Stomach (tissue), 9 donors: ENCODE data around the gene UPF1. TPM values are rescaled to one million over a fixed set of nuclear protein-coding genes. Genes with fewer than 3 reads are reported as not detected.

Source experiments
- DNase-seq, 2 donors: peaks; one replicate each; pipeline versions ENCODE4 v3.0.0 to v3.0.0-alpha.2; 2013 to 2019
- H3K27ac ChIP-seq, 5 donors: fragments of 200-600 bp in 4 of 5; sonication (generic) in 4 of 5; one replicate each; pipeline ENCODE4 v1.5.1; 2013 to 2019; ENCODE audit warnings: mild to moderate bottlenecking in 1 of 5, moderate library complexity in 1 of 5
- H3K27me3 ChIP-seq, 3 donors: fragments of 200-600 bp; sonication (generic); one replicate each; pipeline ENCODE4 v1.5.1; 2017 to 2019; ENCODE audit warnings: mixed run types in 1 of 3
- H3K36me3 ChIP-seq, 4 donors: fragments of 200-600 bp; sonication (generic); 1 replicate in 3 of 4; 2 replicates in 1 of 4; pipeline ENCODE4 v1.5.1; 2016 to 2019
- H3K4me1 ChIP-seq, 4 donors: fragments of 200-600 bp; sonication (generic); one replicate each; pipeline ENCODE4 v1.5.1; 2016 to 2019
- H3K4me3 ChIP-seq, 4 donors: fragments of 200-600 bp; sonication (generic) in 3 of 4; one replicate each; pipeline ENCODE4 v1.5.1; 2016 to 2019; ENCODE audit warnings: mild to moderate bottlenecking in 1 of 4
- H3K9me3 ChIP-seq, 4 donors: fragments of 200-600 bp; sonication (generic); one replicate each; pipeline ENCODE4 v1.5.1; 2016 to 2019
- CTCF ChIP-seq, 7 experiments: fragments of 450-650 bp in 4 of 7; fragments of 200-600 bp in 3 of 7; sonication (generic) in 3 of 7; IDR thresholded peaks; one replicate each; pipeline ENCODE4 v1.5.1; 2016 to 2019; ENCODE audit warnings: antibody characterized with exemption in 7 of 7, control low read depth in 2 of 7, mild to moderate bottlenecking in 1 of 7
- EP300 ChIP-seq: sonication (generic); formaldehyde crosslinking; IDR thresholded peaks from one replicate; pipeline ENCODE4 v1.6.1; 2017; ENCODE audit warnings: antibody characterized with exemption
- POLR2A ChIP-seq, 4 donors: fragments of 450-650 bp; IDR thresholded peaks; one replicate each; pipeline ENCODE4 v1.6.1; 2016; ENCODE audit warnings: antibody characterized with exemption in 4 of 4, control low read depth in 2 of 4, mild to moderate bottlenecking in 1 of 4, moderate library complexity in 1 of 4
- POLR2AphosphoS5 ChIP-seq, 3 donors: sonication (generic); formaldehyde crosslinking; IDR thresholded peaks; one replicate each; pipeline ENCODE4 v1.6.1; 2016; ENCODE audit warnings: antibody characterized with exemption in 3 of 3
- WGBS, 5 donors: extraction: QIAGEN DNeasy Blood & Tissue Kit in 3 of 5; methylation state at CpG; one replicate each; pipeline versions ENCODE4 v1.1.5 to v1.1.7; 2013 to 2018; 5-methylcytosine and 5-hydroxymethylcytosine counted together
- intact Hi-C: fragments of 100-400 bp; cut with DNase I; formaldehyde crosslinking; loops from one replicate; pipeline ENCODE4 v1.15.1; 2023; ENCODE audit warnings: low total_unique reads
- polyA plus RNA-seq, 3 donors: library from polyadenylated mRNA; stranded (reverse); fragments of 200-250 nt; gene quantifications; one replicate each; pipeline ENCODE4 v1.2.3, GENCODE V29; 2013
- total RNA-seq, 5 donors: library from RNA; depleted of rRNA; stranded (reverse); fragments of >200 nt; gene quantifications; one replicate each; pipeline versions ENCODE4 v1.1.0 to v1.2.3, GENCODE V29; 2014 to 2016
- donor health status: healthy with polysubstance abuse.
- donor health status: Bipolar disorder and iron deficiency.
- donor health status: healthy.

UPF1 gene
- total and polyA plus RNA-seq, 8 donors = 26.3 to 111 (median 38.7) TPM

DNA sequence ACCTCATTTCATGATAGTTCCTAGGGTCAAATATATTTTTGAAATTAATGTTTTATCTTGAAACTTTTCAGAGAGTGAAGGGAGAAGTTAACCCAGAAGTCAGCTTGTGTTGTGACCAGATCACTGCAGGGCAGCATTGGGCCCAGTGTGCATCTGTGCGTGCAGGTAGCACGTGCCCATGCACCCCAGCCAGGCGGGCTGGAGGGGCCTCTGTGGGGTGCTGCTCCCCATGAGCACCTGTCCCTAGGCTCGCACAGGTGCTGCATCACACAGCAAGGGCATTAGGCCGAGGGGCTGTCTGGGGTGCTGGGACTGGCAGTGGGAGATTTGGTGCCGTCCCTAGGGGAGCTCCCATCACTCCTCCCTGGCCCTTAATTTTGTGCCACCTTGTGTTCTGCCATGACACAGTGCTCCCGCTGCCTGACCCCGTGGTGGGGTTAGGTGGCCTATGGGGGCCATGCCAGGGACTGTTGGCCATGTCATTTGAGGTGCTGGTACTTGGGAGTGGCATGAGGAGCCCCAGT lies 13.1 kb downstream of the UPF1 start:
- WGBS, 5 donors = 89 to 99% (median 91%) methylated on average over 7 to 8 of the region's 8 CpGs
- H3K9me3 ChIP-seq = no peaks in the 10 kb centered on the region
- H3K27ac ChIP-seq = no peak overlapping the region
- no peak overlapping the region for H3K4me3 ChIP-seq
- H3K36me3 ChIP-seq = peaks cover 10 to 29% (median 20%) of the 10 kb centered on the region in 4 donors
- TF ChIP-seq CTCF (IDR thresholded peaks at IDR 0.05) = no peak
- no peak for TF ChIP-seq POLR2AphosphoS5 (IDR thresholded peaks at IDR 0.05)
- no peak for TF ChIP-seq POLR2A (IDR thresholded peaks at IDR 0.05)
- no peak for TF ChIP-seq EP300
- intact Hi-C loops = loop anchor here (5.0 to 10.0 kb wide), 2 partner anchors 253 to 390 kb away; no protein-coding TSS in a partner anchor
- DNase-seq = no peak
- H3K27me3 ChIP-seq = no peaks in the 10 kb centered on the region
- peaks cover 62 to 100% (median 98%) of the 10 kb centered on the region in 4 donors for H3K4me1 ChIP-seq

GRCh38 chr19:18845961-18846360 lies 14.2 kb downstream of the UPF1 start:
- H3K4me3 ChIP-seq = no peak overlapping the region
- TF ChIP-seq CTCF (IDR thresholded peaks at IDR 0.05) = no peak
- no peak for TF ChIP-seq POLR2A (IDR thresholded peaks at IDR 0.05)
- TF ChIP-seq EP300 = no peak
- no peak for TF ChIP-seq POLR2AphosphoS5 (IDR thresholded peaks at IDR 0.05)
- intact Hi-C loops = loop anchor here (5.0 to 10.0 kb wide), 2 partner anchors 254 to 391 kb away; no protein-coding TSS in a partner anchor
- WGBS, 5 donors = 74 to 86% (median 82%) methylated on average over 11 to 12 of the region's 12 CpGs
- DNase-seq = no peak
- peaks cover 20 to 40% (median 31%) of the 10 kb centered on the region in 4 donors for H3K36me3 ChIP-seq
- H3K9me3 ChIP-seq = no peaks in the 10 kb centered on the region
- no peaks in the 10 kb centered on the region for H3K27me3 ChIP-seq
- H3K27ac ChIP-seq = peak overlapping the region in 1 of 5 donors; percentile 81
- peaks cover 57 to 100% (median 97%) of the 10 kb centered on the region in 4 donors for H3K4me1 ChIP-seq

DNA sequence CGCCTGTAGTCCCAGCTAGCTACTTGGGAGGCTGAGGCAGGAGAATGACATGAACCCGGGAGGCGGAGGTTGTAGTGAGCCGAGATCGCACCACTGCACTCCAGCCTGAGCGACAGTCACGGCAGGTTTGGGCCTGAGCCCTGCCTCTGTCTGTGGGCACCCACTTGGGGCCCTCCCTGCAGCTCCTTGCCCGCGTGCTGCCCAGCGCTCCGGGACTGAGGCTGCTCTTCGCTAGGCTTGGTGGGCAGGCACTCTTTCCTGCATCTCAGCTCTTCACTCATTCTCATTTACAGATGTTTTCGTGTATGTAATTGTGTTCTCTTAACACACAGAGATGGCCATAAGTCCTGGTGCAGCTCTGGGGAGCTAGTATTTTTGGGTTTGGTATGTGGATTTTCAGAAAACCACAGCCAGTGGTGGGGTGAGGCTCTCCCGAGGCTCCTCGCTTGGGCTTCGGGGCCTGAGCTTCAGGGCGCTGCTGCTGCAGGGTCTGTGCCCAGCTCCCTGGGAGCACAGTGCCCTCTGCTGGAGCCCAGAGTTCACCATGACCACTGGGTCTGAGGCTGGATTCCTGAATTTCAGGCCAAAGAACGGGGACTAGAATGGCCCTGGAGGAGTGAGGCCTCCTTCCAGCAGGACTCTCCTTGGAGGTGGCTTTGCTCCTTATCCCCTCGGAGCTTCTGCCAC lies 15.2 kb downstream of the UPF1 start:
- TF ChIP-seq EP300 = no peak
- no peak for TF ChIP-seq POLR2A (IDR thresholded peaks at IDR 0.05)
- TF ChIP-seq POLR2AphosphoS5 (IDR thresholded peaks at IDR 0.05) = peak in 1 of 3 donors; percentile 40
- peak in 5 of 7 experiments; percentile 66 to 86 (median 78) for TF ChIP-seq CTCF (IDR thresholded peaks at IDR 0.05)
- Histone ChIP-seq H3K27me3 (no peaks in the 10 kb centered on the region), H3K4me3 (peak overlapping the region in 1 of 4 donors; percentile 8), H3K4me1 (peaks cover 46 to 90% (median 86%) of the 10 kb centered on the region in 4 donors), H3K9me3 (no peaks in the 10 kb centered on the region), H3K36me3 (peaks cover 31 to 51% (median 41%) of the 10 kb centered on the region in 4 donors), H3K27ac (peak overlapping the region in 4 of 5 donors; percentile 45 to 81 (median 72))
- intact Hi-C loops = loop anchor here (5.0 to 10.0 kb wide), 2 partner anchors 255 to 392 kb away; no protein-coding TSS in a partner anchor
- WGBS, 5 donors = 44 to 52% (median 51%) methylated on average over 19 of the region's 19 CpGs
- peak; percentile 80 to 92 for DNase-seq

DNA sequence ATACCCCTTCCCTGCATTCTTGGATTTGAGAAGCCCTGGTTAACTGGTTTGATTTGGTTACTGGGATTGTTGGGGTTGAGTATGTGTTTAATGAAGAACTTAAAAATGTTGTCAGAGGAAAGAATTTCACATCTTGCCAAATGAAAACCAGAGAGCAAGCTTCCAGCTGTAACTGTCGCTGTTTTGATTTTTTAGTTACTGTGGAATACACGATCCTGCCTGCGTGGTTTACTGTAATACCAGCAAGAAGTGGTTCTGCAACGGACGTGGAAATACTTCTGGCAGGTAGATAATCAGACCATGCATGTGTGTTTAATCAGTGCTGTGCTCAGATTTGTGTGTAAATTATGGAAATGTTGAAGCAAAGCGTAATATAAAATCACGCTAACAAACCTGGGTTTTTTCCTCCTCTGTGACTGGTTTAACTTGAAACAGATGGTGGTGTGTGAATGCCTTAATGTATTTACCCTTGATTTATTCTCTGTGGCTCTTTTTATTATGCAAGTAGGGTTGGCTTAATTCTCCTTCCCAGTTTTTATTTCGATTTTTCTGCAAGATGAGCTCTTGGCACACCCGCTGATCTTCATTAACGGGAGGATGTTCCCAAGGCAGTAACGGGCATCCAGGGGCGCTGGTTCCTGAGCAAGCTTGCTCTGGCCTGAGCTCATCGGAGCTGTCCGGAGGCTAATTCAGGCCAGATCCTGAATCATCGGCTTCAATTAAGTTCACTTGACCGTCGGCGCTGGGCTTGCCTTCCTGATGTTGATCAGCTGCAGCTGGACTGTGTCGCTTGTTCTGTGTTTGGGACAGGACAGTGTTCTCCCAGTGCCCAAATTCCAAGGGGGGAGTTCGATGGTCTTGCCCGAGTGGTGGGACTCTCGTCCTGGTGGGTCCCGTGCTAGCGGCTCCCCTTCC lies 16.0 kb downstream of the UPF1 start:
- WGBS, 5 donors = 68 to 87% (median 78%) methylated on average over 24 of the region's 24 CpGs
- intact Hi-C loops = loop anchor here (5.0 to 10.0 kb wide), 2 partner anchors 256 to 393 kb away; no protein-coding TSS in a partner anchor

More for the DNA sequence above, 16.0 kb downstream of the UPF1 start:
- H3K27ac ChIP-seq = peak overlapping the region; percentile 2 to 81 (median 73)
- peaks cover 39 to 59% (median 49%) of the 10 kb centered on the region in 4 donors for H3K36me3 ChIP-seq
- no peaks in the 10 kb centered on the region for H3K27me3 ChIP-seq
- no peaks in the 10 kb centered on the region for H3K9me3 ChIP-seq
- TF ChIP-seq POLR2A (IDR thresholded peaks at IDR 0.05) (no peak), CTCF (IDR thresholded peaks at IDR 0.05) (no peak), POLR2AphosphoS5 (IDR thresholded peaks at IDR 0.05) (no peak), EP300 (no peak)
- peaks cover 38 to 82% (median 78%) of the 10 kb centered on the region in 4 donors for H3K4me1 ChIP-seq
- DNase-seq = no peak
- H3K4me3 ChIP-seq = peak overlapping the region in 1 of 4 donors; percentile 8
